Body of pancreas (tissue), 4 donors: Measurements from ENCODE around the gene FNTB. TPM values are rescaled to one million over a fixed set of nuclear protein-coding genes. Genes with fewer than 3 reads are reported as not detected.

Experiments used
- ATAC-seq: fragments of 150-250 bp; one replicate; pipeline ENCODE4 v1.9.1; 2016
- DNase-seq, 4 donors: peaks; one replicate each; pipeline ENCODE4 v3.0.0-alpha.2; 2019
- H3K27ac ChIP-seq, 4 donors: fragments of 200-600 bp; sonication (generic); 1 replicate in 3 of 4; 2 replicates in 1 of 4; pipeline versions ENCODE4 v1.5.1 to v1.6.1; 2016 to 2019; ENCODE audit warnings: mild to moderate bottlenecking in 1 of 4, mixed read lengths in 1 of 4, moderate library complexity in 1 of 4
- H3K27me3 ChIP-seq, 2 donors: fragments of 200-600 bp; sonication (generic); one replicate each; pipeline ENCODE4 v1.6.0; 2016; ENCODE audit warnings: mild to moderate bottlenecking in 1 of 2
- H3K36me3 ChIP-seq, 2 donors: fragments of 200-600 bp; sonication (generic); replicated peaks in 1 of 2; 2 replicates each; pipeline ENCODE4 v1.5.1; 2016; ENCODE audit warnings: low read depth in 2 of 2; ENCODE audit not compliant: insufficient read depth in 1 of 2
- H3K4me1 ChIP-seq: fragments of 200-600 bp; sonication (generic); one replicate; pipeline ENCODE4 v1.6.0; 2016
- H3K4me3 ChIP-seq, 2 donors: fragments of 200-600 bp; sonication (generic); 1 replicate in 1 of 2; 2 replicates in 1 of 2; pipeline ENCODE4 v1.5.1; 2016 to 2019
- H3K9me3 ChIP-seq, 3 donors: fragments of 200-600 bp; sonication (generic); 1 replicate in 2 of 3; 2 replicates in 1 of 3; pipeline ENCODE4 v1.5.1; 2016
- CTCF ChIP-seq, 7 experiments: fragments of 450-650 bp in 4 of 7; fragments of 200-600 bp in 3 of 7; sonication (generic) in 3 of 7; IDR thresholded peaks; one replicate each; pipeline ENCODE4 v1.5.1; 2016 to 2019; ENCODE audit warnings: antibody characterized with exemption in 7 of 7
- POLR2A ChIP-seq, 3 donors: fragments of 450-650 bp; IDR thresholded peaks; one replicate each; pipeline ENCODE4 v1.6.1; 2016; ENCODE audit warnings: antibody characterized with exemption in 3 of 3, mild to moderate bottlenecking in 2 of 3
- WGBS, 2 donors: methylation state at CpG; one replicate each; pipeline ENCODE4 v1.1.5; 2017; 5-methylcytosine and 5-hydroxymethylcytosine counted together
- intact Hi-C: fragments of 100-400 bp; cut with DNase I; formaldehyde crosslinking; loops from one replicate; pipeline ENCODE4 v1.15.1; 2023
- total RNA-seq, 2 donors: library from RNA; depleted of rRNA; stranded (reverse); fragments of >200 nt; gene quantifications; one replicate each; pipeline ENCODE4 v1.1.0, GENCODE V29; 2016

Gene FNTB
- total RNA-seq, 2 donors from 2014 or later = 6.7 to 8.6 TPM

GRCh38 chr14:64987438-64987767 lies 708 bp downstream of the FNTB start:
- no peak for TF ChIP-seq POLR2A (IDR thresholded peaks at IDR 0.05)
- TF ChIP-seq CTCF (IDR thresholded peaks at IDR 0.05) = no peak
- Histone ChIP-seq H3K4me1 (peaks cover 24% of the 10 kb centered on the region), H3K36me3 (no peaks in the 10 kb centered on the region), H3K4me3 (peak overlapping the region; percentile 44 to 87), H3K9me3 (no peaks in the 10 kb centered on the region), H3K27me3 (no peaks in the 10 kb centered on the region), H3K27ac (peak overlapping the region; percentile 67 to 94 (median 85))
- WGBS, 2 donors = 0% methylated on average over 6 to 8 of the region's 8 CpGs
- no peak for ATAC-seq
- no peak for DNase-seq
- intact Hi-C loops = no loop called here

GRCh38 chr14:64990296-64990695 lies 3.6 kb downstream of the FNTB start:
- ATAC-seq (no peak), DNase-seq (no peak)
- no peak for TF ChIP-seq POLR2A (IDR thresholded peaks at IDR 0.05)
- Histone ChIP-seq H3K27ac (no peak overlapping the region), H3K27me3 (no peaks in the 10 kb centered on the region), H3K4me1 (peaks cover 20% of the 10 kb centered on the region), H3K9me3 (no peaks in the 10 kb centered on the region), H3K36me3 (no peaks in the 10 kb centered on the region), H3K4me3 (no peak overlapping the region)
- 61 to 70% methylated on average over 3 of the region's 3 CpGs for WGBS, 2 donors
- intact Hi-C loops = no loop called here

GRCh38 chr14:64990939-64991338 lies 4.2 kb downstream of the FNTB start:
- WGBS, 2 donors = 46 to 52% methylated on average over 4 of the region's 4 CpGs
- no peak overlapping the region for H3K27ac ChIP-seq

GRCh38 chr14:64992328-64992885 lies 5.7 kb downstream of the FNTB start:
- Histone ChIP-seq H3K27me3 (no peaks in the 10 kb centered on the region), H3K36me3 (no peaks in the 10 kb centered on the region), H3K4me3 (no peak overlapping the region), H3K4me1 (peaks cover 13% of the 10 kb centered on the region), H3K9me3 (no peaks in the 10 kb centered on the region), H3K27ac (no peak overlapping the region)
- ATAC-seq (no peak), DNase-seq (no peak)
- no peak for TF ChIP-seq POLR2A (IDR thresholded peaks at IDR 0.05)
- no peak for TF ChIP-seq CTCF (IDR thresholded peaks at IDR 0.05)
- intact Hi-C loops = no loop called here
- WGBS, 2 donors = 81 to 84% methylated on average over 5 of the region's 5 CpGs

More at GRCh38 chr14:64990939-64991338, 4.2 kb downstream of the FNTB start:
- no peaks in the 10 kb centered on the region for H3K36me3 ChIP-seq
- intact Hi-C loops = no loop called here
- no peak for DNase-seq
- H3K9me3 ChIP-seq = no peaks in the 10 kb centered on the region
- no peak for ATAC-seq
- H3K4me3 ChIP-seq = no peak overlapping the region
- TF ChIP-seq POLR2A (IDR thresholded peaks at IDR 0.05) (no peak), CTCF (IDR thresholded peaks at IDR 0.05) (no peak)
- peaks cover 19% of the 10 kb centered on the region for H3K4me1 ChIP-seq
- H3K27me3 ChIP-seq = no peaks in the 10 kb centered on the region

GRCh38 chr14:64993266-64993930 lies 6.7 kb downstream of the FNTB start:
- ATAC-seq = no peak
- DNase-seq = no peak
- Histone ChIP-seq H3K27ac (no peak overlapping the region), H3K9me3 (no peaks in the 10 kb centered on the region), H3K27me3 (no peaks in the 10 kb centered on the region), H3K36me3 (no peaks in the 10 kb centered on the region), H3K4me3 (no peak overlapping the region), H3K4me1 (peaks cover 6% of the 10 kb centered on the region)
- intact Hi-C loops = no loop called here
- no peak for TF ChIP-seq CTCF (IDR thresholded peaks at IDR 0.05)
- no peak for TF ChIP-seq POLR2A (IDR thresholded peaks at IDR 0.05)
- 95 to 97% methylated on average over 3 of the region's 3 CpGs for WGBS, 2 donors
